A673 (cell line): ENCODE measurements around the gene HSPA6. TPM values are rescaled to one million over a fixed set of nuclear protein-coding genes. Genes with fewer than 3 reads are reported as not detected.
"Not testable (repeated sequence)": the region's sequence is repeated elsewhere in the genome, so short reads cannot be mapped to it uniquely, and the experiment has no call there.

Experiments
- BruUV-seq: library from RNA; stranded (reverse); fragments of 400-500 nt; replicated peaks from 2 replicates; lab custom pipeline; 2021; lab: Mats Ljungman, UMichigan
- CTCF ChIA-PET: fragments of 300-600 bp; sonication (Branson Sonifier 250); formaldehyde crosslinking; loops from one replicate; lab custom pipeline; 2022; ENCODE audit warnings: antibody characterized with exemption; lab: Charles Lee
- POLR2A ChIA-PET: fragments of 300-600 bp; sonication (Branson Sonifier 250); formaldehyde crosslinking; loops from one replicate; lab custom pipeline; 2022; ENCODE audit warnings: antibody characterized with exemption; ENCODE audit not compliant: low non-redundant PET; lab: Charles Lee
- DNase-seq: peaks from one replicate; pipeline ENCODE4 v3.0.0-alpha.2; 2015; ENCODE audit warnings: low spot score
- H3K27ac ChIP-seq: fragments of 200-600 bp; sonication (generic); 2 replicates; pipeline ENCODE4 v1.5.1; 2016; ENCODE audit warnings: mixed run types, low read depth, mild to moderate bottlenecking, mixed read lengths, antibody characterized with exemption, low read length; ENCODE audit not compliant: poor library complexity, severe bottlenecking
- H3K27me3 ChIP-seq: fragments of 200-600 bp; sonication (generic); replicated peaks from 2 replicates; pipeline ENCODE4 v1.6.1; 2017; ENCODE audit warnings: mixed run types, low read depth, mild to moderate bottlenecking, mixed read lengths, antibody characterized with exemption, low read length; ENCODE audit not compliant: insufficient read depth, poor library complexity
- H3K36me3 ChIP-seq: fragments of 200-600 bp; sonication (generic); 2 replicates; pipeline ENCODE4 v1.6.1; 2016; ENCODE audit warnings: mixed run types, mild to moderate bottlenecking, mixed read lengths, antibody characterized with exemption, low read length; ENCODE audit not compliant: insufficient read depth, poor library complexity, severe bottlenecking
- H3K4me1 ChIP-seq: fragments of 200-600 bp; sonication (generic); 2 replicates; pipeline ENCODE4 v1.6.1; 2017; ENCODE audit warnings: mixed run types, mild to moderate bottlenecking, mixed read lengths, antibody characterized with exemption, low read length; ENCODE audit not compliant: insufficient read depth, poor library complexity, severe bottlenecking
- H3K4me3 ChIP-seq: fragments of 200-600 bp; sonication (generic); 2 replicates; pipeline ENCODE4 v1.5.1; 2016; ENCODE audit warnings: low read depth, mixed run types, mild to moderate bottlenecking, mixed read lengths, low read length; ENCODE audit not compliant: poor library complexity, severe bottlenecking
- H3K9me3 ChIP-seq: fragments of 200-600 bp; sonication (generic); 2 replicates; pipeline ENCODE4 v1.6.1; 2016; ENCODE audit warnings: mixed run types, low read depth, mild to moderate bottlenecking, mixed read lengths, antibody characterized with exemption, low read length; ENCODE audit not compliant: poor library complexity, severe bottlenecking
- intact Hi-C: fragments of 100-400 bp; cut with micrococcal nuclease; formaldehyde crosslinking; loops from one replicate; pipeline ENCODE4 v1.10.0; 2022; ENCODE audit not compliant: unreplicated experiment
- total RNA-seq: library from RNA; stranded (reverse); gene quantifications from 2 replicates; pipeline ENCODE4 v1.2.3, GENCODE V29; 2021

The HSPA6 gene
- total RNA-seq, 1 experiment from 2014 or later, result 0.28 TPM

DNA sequence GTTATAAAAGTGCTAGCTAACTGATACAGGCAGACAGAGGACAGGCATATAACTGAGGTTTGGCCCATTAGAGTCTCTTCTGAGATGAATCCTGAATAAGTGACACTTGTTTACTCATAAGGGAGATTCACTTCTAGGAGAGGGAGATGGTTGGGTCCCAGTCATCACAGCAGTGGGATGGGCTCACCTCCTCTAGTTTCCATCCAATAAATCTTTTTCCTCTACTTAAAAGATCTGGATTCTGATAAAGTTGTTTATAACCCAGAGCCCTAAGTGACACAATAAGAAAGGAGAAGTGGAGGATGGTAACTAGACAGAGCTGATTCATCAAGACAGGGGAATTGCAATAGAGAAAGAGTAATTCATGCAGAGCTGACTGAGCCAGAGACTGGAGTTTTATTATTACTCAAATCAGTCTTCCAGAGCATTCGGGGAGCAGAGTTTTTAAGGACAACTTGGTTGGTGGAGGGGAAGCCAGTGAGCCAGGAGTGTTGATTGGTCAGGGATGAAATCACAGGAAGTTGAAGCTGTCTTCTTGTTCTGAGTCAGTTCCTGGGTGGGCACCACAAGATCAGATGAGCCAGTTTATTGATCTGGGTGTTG is 30.6 kb downstream of the HSPA6 start:
- H3K36me3 ChIP-seq, BruUV-seq, H3K27me3 ChIP-seq, intact Hi-C loops, DNase-seq, CTCF ChIA-PET, H3K4me1 ChIP-seq, H3K27ac ChIP-seq, H3K9me3 ChIP-seq, POLR2A ChIA-PET, H3K4me3 ChIP-seq: not testable (repeated sequence)

DNA sequence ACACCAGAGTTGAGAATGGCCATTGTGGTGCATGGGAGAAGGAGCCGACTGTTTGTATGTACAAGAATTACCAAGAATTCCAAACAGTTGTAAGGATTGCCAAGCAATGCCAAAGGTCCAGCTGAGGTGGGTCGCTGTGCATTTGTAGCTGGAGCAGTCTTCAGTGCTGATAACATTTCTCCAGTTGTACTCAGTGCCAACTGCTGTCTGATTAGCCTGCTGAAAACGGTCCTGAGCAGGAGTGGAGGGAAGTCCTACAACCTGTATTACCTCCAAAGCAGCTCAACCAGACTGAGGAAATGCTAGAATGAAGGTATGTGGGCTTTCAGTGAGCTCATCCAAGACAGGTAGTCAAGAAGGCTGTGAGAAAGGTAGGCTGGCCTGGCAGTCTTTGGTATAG is 31.8 kb downstream of the HSPA6 start:
- H3K4me1 ChIP-seq, H3K4me3 ChIP-seq, H3K9me3 ChIP-seq, POLR2A ChIA-PET, H3K27me3 ChIP-seq, H3K27ac ChIP-seq, CTCF ChIA-PET, intact Hi-C loops, H3K36me3 ChIP-seq, DNase-seq, BruUV-seq: not testable (repeated sequence)

DNA sequence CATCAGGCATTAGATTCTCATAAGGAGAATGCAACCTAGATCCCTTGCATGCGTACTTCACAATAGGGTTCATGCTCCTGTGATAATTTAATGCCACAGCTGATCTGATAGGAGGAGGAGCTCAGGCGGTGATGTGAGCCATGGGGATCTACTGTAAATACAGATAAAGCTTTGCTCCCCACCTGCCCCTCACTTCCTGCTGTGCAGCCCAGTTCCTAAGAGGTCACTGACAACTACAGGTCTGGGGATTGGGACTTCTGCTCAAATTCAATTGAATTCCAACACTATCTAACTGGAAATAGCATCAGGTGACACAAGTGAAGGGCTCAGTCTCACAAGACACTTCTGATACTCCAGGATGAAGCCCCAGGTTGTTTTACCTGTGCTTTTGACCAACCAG is 32.6 kb downstream of the HSPA6 start:
- H3K36me3 ChIP-seq, H3K9me3 ChIP-seq, H3K4me3 ChIP-seq, BruUV-seq, DNase-seq, intact Hi-C loops, H3K27me3 ChIP-seq, H3K27ac ChIP-seq, CTCF ChIA-PET, POLR2A ChIA-PET, H3K4me1 ChIP-seq: not testable (repeated sequence)

DNA sequence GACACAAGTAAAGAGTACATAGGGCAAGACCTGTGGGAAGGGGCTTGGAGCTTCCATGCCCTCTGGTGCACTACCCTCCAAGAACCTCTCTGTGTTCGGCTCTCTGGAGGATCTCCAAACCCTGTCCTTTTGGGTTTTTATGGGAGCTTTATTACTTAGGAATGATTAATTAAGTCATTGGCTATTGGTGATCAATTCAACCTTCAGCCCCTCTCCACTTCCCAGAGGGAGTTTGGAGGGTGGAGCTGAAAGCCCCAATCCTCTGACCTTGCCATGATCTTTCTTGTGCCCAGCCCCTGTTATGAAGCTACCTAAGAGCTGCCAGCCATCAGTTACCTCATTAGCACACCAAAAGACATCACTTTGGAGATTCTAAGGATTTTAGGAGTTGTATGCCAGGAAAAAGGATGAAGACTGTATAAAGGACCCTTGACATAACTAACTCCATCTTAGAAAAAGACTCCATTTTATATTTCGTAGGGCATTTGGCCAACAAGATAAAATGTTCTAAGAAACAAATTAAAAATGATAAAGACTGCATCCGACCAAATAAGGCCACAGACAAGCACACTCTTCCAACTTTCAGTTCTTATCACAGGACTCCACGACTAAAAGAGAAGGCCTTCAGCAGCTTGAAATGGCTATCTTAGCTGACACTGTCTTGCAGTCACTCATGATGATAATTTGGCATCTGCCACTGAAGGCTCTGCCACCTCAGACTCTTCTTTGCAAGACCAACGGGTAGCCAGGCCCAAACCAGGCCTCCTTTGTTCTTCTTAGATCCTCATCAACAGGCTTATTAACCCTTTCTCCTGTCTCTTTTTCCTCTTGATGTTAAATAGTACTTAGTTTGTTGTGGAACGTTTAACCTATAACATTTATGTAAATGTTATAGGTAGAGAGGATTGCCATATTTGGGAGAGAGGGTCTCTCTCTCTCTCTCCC is 33.4 kb downstream of the HSPA6 start:
- CTCF ChIA-PET, H3K4me3 ChIP-seq, DNase-seq, BruUV-seq, POLR2A ChIA-PET, intact Hi-C loops, H3K9me3 ChIP-seq, H3K4me1 ChIP-seq, H3K27me3 ChIP-seq, H3K36me3 ChIP-seq, H3K27ac ChIP-seq: not testable (repeated sequence)

DNA sequence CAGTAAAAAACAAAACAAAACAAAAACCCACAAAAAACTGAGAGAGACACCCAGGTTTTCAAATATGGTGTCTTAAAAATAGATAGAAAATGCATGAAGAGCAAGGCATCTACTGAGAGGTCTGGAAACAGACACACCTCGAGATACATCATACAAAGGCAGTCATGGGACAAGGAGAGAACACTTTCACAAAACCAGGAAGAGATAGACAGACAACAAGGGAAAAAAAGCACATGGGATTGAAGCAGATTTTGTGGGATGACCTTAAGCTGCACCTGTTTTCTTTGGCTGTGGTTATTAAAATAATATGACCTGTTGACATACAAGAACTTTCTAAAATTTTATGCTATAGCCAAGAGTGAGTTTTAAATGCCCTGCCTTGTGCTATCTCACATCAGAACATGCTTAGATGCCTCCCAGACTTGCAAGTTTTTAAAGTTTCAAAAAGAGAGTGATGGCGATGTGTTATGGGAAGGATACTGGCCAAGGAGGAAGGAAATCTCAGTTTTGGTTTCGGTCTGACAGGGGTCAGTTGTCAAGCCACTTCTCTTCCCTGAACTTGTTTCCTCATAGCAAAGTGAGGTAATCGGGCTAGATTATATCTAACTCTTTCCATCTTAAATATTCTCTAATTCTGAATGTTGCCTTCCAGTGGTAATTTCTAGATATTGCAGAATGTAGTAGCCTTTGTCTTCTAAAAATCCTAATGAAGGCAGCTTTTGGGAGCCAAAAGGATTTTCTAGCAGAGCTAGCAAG is 36.8 kb downstream of the HSPA6 start:
- DNase-seq, H3K9me3 ChIP-seq, POLR2A ChIA-PET, H3K27ac ChIP-seq, H3K4me1 ChIP-seq, H3K4me3 ChIP-seq, H3K27me3 ChIP-seq, CTCF ChIA-PET, H3K36me3 ChIP-seq, BruUV-seq: not testable (repeated sequence)
- intact Hi-C loops, result loop anchor here (10.0 kb wide), 1 partner anchor 174 kb away; no protein-coding TSS in a partner anchor

DNA sequence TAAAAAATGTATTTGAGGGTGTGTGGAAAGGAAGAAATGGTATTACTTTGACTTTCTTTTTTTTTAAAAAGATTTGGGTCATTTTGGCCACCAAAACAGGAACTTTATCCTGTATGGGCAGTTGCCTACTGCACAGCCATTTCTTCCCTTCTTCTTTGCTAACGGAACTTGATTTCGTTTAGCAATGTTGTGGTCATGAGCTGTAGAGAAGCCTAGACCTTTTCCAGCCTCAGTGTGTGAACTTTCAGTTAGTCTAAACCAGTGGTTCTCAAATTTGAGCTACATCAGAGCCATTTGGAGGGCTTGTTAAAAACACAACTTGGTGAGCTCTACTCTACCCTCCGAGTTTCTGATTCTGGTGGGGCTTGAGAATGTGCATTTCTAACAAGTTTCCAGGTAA is 38.1 kb downstream of the HSPA6 start:
- CTCF ChIA-PET, POLR2A ChIA-PET, DNase-seq, H3K9me3 ChIP-seq, H3K36me3 ChIP-seq, H3K27me3 ChIP-seq, H3K4me1 ChIP-seq, H3K27ac ChIP-seq, BruUV-seq, H3K4me3 ChIP-seq: not testable (repeated sequence)
- intact Hi-C loops, result loop anchor here (10.0 kb wide), 1 partner anchor 172 kb away; no protein-coding TSS in a partner anchor

DNA sequence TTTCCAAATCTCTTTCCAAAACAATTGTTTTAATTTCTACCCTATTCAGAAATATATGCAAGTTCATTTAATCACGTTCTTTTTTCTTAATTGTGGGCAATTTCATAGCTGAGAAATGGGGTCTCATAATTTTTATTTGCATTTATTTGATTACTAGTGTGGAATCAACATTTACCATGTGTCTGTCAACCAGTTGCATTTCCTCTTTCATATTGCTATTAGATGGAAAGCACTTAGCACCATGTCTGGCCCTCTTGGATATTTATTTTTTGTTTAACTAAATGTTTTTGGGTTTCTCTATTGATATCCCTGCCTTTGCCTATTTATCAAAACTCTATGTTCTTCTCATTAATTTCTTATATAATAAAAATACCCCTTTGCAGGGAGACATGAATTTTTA is 39.2 kb downstream of the HSPA6 start:
- CTCF ChIA-PET, DNase-seq, POLR2A ChIA-PET: not testable (repeated sequence)

More for the DNA sequence above, 39.2 kb downstream of the HSPA6 start:
- not testable (repeated sequence) for H3K27me3 ChIP-seq, H3K27ac ChIP-seq, H3K4me1 ChIP-seq, BruUV-seq, H3K4me3 ChIP-seq, H3K9me3 ChIP-seq, H3K36me3 ChIP-seq
- intact Hi-C loops, result loop anchor here (10.0 kb wide), 1 partner anchor 171 kb away; no protein-coding TSS in a partner anchor
